GF-D8 (cell line): Measurements from ENCODE around the gene VWA1.
"Not testable (repeated sequence)": the region's sequence is repeated elsewhere in the genome, so short reads cannot be mapped to it uniquely, and the experiment has no call there.

Experiments
- DNase-seq: peaks from one replicate; lab custom pipeline; 2025; lab: John Stamatoyannopoulos, UW

The VWA1 gene

GRCh38 chr1:1435911-1436629 lies 580 bp downstream of the VWA1 start:
- DNase-seq: no peak

- DNase-seq: peak; percentile 3
Observed at GRCh38 chr1:1436630-1437032, 1.1 kb downstream of the VWA1 start.

DNA sequence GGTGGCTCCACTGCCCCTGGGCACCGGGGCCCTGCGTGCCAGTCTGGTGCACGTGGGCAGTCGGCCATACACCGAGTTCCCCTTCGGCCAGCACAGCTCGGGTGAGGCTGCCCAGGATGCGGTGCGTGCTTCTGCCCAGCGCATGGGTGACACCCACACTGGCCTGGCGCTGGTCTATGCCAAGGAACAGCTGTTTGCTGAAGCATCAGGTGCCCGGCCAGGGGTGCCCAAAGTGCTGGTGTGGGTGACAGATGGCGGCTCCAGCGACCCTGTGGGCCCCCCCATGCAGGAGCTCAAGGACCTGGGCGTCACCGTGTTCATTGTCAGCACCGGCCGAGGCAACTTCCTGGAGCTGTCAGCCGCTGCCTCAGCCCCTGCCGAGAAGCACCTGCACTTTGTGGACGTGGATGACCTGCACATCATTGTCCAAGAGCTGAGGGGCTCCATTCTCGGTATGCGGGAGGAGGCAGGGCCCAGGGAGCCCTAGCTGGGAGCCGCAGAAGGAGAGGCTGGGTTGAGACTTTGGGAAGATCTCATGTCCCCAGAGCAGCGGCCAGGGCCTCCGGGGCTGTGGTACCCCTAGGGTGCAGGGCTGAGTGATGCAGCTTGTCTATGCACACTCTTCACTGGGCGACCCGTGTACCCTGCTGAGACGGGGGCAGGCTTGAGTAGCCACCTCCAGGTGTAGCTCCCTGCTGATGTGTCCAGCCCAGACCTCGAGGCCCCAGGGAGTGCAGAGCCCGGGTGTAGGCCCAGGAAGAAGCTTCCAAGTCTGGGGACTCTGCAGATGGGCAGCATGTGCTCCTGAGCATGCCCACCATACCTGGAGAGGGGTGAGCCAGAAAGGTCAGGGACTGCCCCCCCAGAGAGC lies 1.8 kb downstream of the VWA1 start:
- no peak for DNase-seq

GRCh38 chr1:1437904-1438376 lies 2.5 kb downstream of the VWA1 start:
- peak; percentile 83 for DNase-seq

GRCh38 chr1:1438531-1439381 lies 3.3 kb downstream of the VWA1 start:
- no peak for DNase-seq

DNA sequence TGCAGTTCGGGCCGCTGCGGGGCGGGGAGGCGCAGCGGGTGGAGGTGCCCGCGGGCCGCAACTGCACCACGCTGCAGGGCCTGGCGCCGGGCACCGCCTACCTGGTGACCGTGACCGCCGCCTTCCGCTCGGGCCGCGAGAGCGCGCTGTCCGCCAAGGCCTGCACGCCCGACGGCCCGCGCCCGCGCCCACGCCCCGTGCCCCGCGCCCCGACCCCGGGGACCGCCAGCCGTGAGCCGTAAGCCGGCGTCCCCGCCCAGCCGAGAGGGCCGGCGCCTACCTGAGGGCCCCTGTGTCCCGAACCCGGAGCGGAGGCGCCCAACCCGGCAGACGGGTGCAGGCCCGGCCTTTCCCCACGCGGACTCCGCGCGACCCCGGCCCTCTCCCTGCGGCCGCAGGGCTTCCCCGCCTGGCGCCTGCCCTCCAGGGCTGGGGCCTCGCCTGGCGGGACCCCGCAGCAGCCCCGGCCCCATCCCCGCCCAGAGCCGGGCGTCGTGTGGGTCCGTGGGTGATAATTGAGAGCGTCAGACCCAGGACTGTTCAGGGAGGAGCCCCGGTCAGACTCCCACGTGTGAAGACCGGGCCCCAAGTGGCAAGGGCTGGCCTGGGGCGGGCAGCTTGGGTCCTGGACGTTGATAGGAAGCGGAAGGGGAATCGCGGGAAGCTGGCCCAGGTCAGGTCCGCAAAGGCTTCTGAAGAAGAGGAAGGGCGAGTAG lies 4.2 kb downstream of the VWA1 start:
- no peak for DNase-seq

GRCh38 chr1:1440262-1441001 lies 4.9 kb downstream of the VWA1 start:
- DNase-seq: no peak

GRCh38 chr1:1441002-1441888 lies 5.8 kb downstream of the VWA1 start:
- DNase-seq: no peak

DNA sequence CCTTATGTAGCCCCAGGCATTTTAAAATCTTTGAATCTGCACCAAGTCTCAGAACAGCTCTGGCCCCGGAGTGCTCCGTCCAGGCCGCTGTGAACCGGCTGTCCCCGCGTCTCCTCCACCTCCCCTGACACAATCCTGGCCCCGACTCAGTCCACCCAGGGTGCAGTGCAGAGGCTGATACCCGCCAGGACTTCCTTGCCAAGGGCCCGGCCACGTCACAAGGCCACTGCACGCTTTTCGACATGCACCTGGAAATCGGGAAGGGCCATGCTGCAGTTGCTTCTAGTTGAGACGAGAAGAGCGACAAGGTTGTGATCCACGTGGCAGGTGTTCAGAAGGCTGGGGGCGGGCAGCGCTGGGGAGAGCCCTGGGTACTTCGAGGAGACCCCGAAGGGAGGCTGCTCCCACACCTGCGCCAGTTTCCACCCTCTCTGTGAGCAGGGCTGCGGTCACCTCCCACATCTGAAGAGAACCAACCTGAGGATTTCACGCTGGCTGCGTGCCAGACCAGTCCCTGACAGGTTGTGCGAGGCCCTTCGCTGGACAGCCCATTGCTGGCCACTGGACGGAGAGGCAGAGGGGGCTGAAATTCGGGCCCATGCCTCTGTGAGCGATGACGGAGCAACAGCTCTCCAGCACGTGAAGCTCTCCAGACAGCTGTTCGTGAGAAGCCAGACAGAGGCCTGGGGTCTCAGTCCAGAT lies 6.7 kb downstream of the VWA1 start:
- no peak for DNase-seq

DNA sequence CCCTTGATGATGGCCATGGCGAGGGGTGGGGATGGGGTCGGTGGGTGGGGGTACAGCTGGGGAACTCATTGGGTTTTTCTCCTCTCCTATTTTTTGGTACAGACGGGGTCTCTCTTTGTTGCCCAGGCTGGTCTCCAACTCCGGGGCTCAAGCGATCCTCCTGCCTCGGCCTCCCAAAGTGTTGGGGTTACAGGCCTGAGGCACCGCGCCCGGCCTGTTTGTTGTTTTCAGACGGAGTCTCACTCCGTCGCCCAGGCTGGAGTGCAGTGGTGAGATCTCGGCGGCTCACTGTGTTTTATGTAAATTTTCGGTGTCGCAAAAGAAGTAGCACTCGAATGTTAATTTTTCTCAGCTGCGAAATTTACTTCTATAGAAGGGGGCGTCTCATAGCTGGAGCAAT lies 11.1 kb downstream of the VWA1 start:
- DNase-seq: not testable (repeated sequence)

GRCh38 chr1:1449099-1449739 lies 13.7 kb downstream of the VWA1 start, which contains the start of gene ATAD3C:
TSS of gene ATAD3C (plus strand) at chr1:1449689. CDS start at chr1:1450684, 995 bp downstream.
- no peak for DNase-seq

- DNase-seq: not testable (repeated sequence)
Observed at GRCh38 chr1:1450616-1451015, 15.1 kb downstream of the VWA1 start.

DNA sequence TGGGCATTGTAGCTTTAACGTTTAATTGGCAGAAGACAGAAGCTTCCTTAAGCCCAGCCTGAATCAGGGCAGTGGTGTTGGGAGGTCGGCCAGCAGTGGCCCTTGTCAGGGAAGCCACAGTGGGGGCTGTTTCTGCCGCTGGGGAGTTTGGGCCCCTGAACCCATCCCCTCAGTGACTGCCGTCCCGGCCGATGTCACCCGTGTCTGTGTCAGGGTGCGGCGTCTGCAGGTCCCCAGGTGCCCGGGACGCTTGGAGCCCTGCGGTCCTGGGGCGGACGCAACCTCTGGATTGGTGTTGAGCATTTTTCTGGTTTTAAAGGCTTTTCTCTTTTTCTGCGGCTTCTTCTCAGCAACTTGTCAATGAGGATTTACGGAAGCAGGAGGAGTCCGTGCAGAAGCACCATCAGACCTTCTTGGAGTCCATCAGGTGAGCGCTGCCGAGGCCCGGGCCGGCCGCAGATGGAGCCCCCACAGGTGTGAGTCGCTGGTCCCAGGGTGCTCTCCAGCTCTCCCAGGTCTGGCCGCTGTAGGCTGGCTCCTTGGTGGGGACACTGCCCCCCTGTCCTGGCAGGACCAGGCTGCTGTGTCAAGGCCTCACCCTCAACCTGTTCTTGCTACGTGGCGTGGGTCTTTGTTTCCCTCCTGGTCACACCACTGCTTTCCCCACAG lies 16.3 kb downstream of the VWA1 start:
- DNase-seq: no peak

- DNase-seq: not testable (repeated sequence)
Observed at GRCh38 chr1:1452365-1452739, 16.9 kb downstream of the VWA1 start.

GRCh38 chr1:1452882-1453281 lies 17.4 kb downstream of the VWA1 start:
- DNase-seq: no peak

GRCh38 chr1:1454286-1455056 lies 19.0 kb downstream of the VWA1 start:
- not testable (repeated sequence) for DNase-seq

- no peak for DNase-seq
Observed at GRCh38 chr1:1455366-1455884, 19.9 kb downstream of the VWA1 start.
